GM08714 (cell line): ENCODE data around the gene ZXDC.

Source experiments
- H3K4me3 ChIP-seq: fragments of 200-500 bp; sonication (Bioruptor generic); 2 replicates; pipeline ENCODE4 v1.5.1; 2014; ENCODE audit warnings: mild to moderate bottlenecking, low read length, inconsistent platforms
- ZNF274 ChIP-seq: IDR thresholded peaks from 2 replicates; pipeline ENCODE4 v1.6.1; 2012; ENCODE audit warnings: mild to moderate bottlenecking, low read depth, low read length

Gene ZXDC

GRCh38 chr3:126500016-126500415, 24.3 kb upstream of the ZXDC start:
- H3K4me3 ChIP-seq: no peak overlapping the region
- no peak for TF ChIP-seq ZNF274

- no peak overlapping the region for H3K4me3 ChIP-seq
- TF ChIP-seq ZNF274: no peak
These were observed 23.7 kb upstream of the ZXDC start for GRCh38 chr3:126499401-126499800.

DNA sequence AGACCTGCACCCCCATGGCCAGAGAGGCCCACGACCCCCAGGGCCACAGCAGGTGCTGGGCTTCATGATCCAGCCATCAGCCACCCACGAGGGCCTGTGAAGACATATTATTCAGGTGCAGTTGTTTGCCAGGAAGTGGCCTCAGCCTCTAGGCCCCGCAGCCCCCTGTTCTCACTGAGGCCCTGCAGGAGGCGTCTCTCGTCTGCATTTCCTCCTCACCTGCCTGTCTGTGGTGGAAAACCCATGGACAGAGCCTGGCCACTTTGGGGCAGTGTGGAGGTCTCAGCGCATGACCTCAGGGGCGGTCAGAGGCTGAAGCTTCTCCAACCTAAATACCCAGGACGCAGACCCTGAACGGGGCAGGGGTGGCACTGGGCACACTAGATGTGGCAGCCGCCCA, 23.2 kb upstream of the ZXDC start:
- no peak for TF ChIP-seq ZNF274
- H3K4me3 ChIP-seq: no peak overlapping the region

GRCh38 chr3:126498461-126498860, 22.8 kb upstream of the ZXDC start:
- TF ChIP-seq ZNF274: no peak
- no peak overlapping the region for H3K4me3 ChIP-seq

DNA sequence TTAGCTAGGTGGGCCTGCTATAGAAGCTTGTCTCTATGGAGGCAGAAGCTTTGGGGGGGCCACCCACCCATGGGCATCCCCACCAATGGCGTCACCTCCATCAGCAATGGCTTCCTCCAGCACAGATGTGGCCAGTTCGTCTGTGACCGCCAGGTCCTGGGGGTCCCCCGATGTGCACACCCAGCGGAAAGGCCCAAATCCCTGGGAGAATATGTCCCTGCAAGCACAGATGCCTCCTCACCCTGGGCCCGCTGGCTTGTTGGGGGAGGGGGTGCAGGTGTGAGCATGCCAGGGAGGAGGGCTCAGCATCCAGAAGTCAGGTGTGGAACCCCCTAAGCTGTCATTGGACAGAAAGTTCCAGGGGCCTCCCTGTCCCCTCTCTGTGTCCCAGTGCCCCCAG, 22.3 kb upstream of the ZXDC start:
- TF ChIP-seq ZNF274: no peak
- no peak overlapping the region for H3K4me3 ChIP-seq

- TF ChIP-seq ZNF274: no peak
- no peak overlapping the region for H3K4me3 ChIP-seq
These were observed 21.5 kb upstream of the ZXDC start for GRCh38 chr3:126496894-126497850.

GRCh38 chr3:126495786-126496185, 20.1 kb upstream of the ZXDC start:
- no peak overlapping the region for H3K4me3 ChIP-seq
- no peak for TF ChIP-seq ZNF274

GRCh38 chr3:126494970-126495230, 19.2 kb upstream of the ZXDC start:
- TF ChIP-seq ZNF274: no peak
- H3K4me3 ChIP-seq: no peak overlapping the region

DNA sequence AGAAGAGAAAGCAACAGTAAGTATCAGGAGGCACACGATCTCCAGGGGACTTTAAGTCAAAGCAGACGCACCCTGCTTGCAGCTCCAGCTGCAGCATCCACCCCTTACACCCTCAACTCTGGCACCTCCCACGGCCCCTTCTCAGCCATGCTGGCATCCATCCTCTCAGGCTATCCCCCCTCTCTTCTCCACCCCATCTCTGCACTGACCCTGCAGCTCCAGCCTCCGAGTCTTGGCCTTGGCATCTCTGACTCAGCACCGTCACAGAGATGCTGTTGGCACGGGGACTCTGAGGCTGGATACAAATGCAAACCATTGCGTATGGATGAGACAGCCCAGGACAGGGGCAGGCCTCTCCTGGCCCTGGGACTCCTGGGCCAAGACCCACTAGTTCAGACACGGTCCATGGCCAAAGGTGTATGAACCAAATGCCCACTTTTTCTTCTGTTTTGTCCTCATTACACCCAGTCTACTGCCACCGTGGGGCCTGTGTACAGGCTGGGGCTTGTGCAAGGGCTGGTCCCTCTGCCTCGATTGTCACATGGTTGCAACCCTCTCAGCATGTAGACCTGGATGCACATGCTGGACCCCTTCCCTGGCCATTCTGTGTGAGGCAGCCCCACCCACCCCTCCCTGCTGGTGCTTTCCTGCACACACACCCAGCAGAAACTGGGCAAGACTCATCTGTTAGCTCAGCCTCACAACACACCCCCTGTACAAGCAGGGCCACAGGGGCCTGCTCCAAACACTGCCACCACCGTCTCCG, 18.7 kb upstream of the ZXDC start:
- no peak for TF ChIP-seq ZNF274
- H3K4me3 ChIP-seq: no peak overlapping the region

GRCh38 chr3:126493739-126494138, 18.0 kb upstream of the ZXDC start:
- no peak overlapping the region for H3K4me3 ChIP-seq
- no peak for TF ChIP-seq ZNF274

DNA sequence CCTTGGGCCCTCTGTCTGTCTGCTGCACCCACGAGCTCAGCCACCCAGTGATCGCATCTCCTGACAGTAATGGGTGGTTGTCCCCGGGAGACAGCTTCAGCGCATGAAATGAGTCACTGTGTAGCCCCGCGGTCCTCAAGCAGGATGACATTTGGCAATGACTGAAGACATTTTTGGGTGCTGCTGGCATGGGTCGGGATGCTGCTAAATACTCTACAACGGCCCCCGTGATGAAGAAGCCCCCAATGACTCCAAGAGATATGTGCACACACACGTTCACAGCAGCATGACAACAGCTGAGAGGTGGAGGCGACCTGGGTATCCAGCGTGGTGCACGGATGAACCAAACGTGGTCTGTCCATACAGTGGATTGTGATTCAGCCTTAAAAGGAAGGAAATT, 17.4 kb upstream of the ZXDC start:
- H3K4me3 ChIP-seq: no peak overlapping the region
- no peak for TF ChIP-seq ZNF274

DNA sequence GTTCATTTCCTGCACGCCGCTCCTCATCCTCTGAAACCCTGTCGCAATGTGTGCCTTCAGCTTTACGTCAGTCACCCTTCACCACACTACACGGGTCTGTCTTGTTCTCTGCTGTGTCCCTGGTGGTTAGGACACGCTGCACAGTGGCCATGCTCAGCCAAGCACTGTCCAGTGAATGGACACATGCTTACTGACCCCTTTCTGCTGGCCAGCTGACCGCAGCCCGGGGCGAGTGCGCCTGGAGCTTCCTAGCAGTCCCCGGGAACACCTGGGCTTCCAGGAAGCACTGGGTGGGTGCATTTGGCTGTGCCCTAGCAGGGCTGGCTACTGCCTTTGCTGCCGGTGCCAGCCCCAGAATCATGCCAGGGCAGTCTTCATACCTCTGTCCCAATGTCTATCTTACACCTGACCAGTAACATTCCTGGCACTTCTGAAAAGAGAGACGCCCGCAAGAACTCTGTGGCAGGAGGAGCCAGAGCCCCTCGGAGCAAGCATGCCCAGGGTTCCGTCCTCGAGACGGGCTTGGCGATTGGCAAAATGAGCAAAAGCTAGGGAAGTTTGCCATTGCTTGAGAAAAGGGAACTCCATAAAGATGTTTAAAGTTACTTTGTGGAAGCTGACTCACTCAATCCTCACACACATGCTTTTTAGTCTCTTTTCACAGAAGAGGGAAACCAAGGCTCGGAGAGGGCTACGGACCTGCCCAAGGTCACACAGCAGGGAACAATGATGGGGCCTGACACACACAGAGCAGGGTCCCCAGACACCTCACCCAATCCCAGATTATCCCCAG, 15.7 kb upstream of the ZXDC start:
- no peak overlapping the region for H3K4me3 ChIP-seq
- TF ChIP-seq ZNF274: no peak

- H3K4me3 ChIP-seq: no peak overlapping the region
- TF ChIP-seq ZNF274: no peak
These were observed 14.9 kb upstream of the ZXDC start for GRCh38 chr3:126490619-126491018.

GRCh38 chr3:126488886-126489569, 13.3 kb upstream of the ZXDC start:
- TF ChIP-seq ZNF274: no peak
- H3K4me3 ChIP-seq: no peak overlapping the region
